Motor neuron (in vitro differentiated cells): ENCODE data around the gene RER1. TPM values are rescaled to one million over a fixed set of nuclear protein-coding genes. Genes with fewer than 3 reads are reported as not detected.

ENCODE experiments used
- ATAC-seq, 8 experiments: fragments of 200-7000 bp; cut with Tn5 transposase; replicated peaks in 6 of 8; 2 replicates each; pipeline ENCODE4 v1.8.0; 2021; ENCODE audit warnings: mild to moderate bottlenecking in 8 of 8, moderate library complexity in 8 of 8
- H3K27ac ChIP-seq, 2 donors: fragments of 250-450 bp; sonication (Bioruptor Pico); 2 replicates each; pipeline ENCODE4 v1.9.0; 2021; ENCODE audit warnings: antibody characterized with exemption in 2 of 2, mild to moderate bottlenecking in 2 of 2, moderate library complexity in 1 of 2
- H3K4me1 ChIP-seq, 2 donors: fragments of 250-450 bp; sonication (Bioruptor Pico); replicated peaks in 1 of 2; 2 replicates each; pipeline ENCODE4 v1.6.1; 2021; ENCODE audit warnings: antibody characterized with exemption in 2 of 2, mild to moderate bottlenecking in 2 of 2, moderate library complexity in 1 of 2
- H3K4me3 ChIP-seq, 5 donors: fragments of 250-450 bp; sonication (Bioruptor Pico); 2 replicates each; pipeline ENCODE4 v1.9.0; 2021; ENCODE audit warnings: antibody characterized with exemption in 5 of 5, mild to moderate bottlenecking in 5 of 5, moderate library complexity in 4 of 5
- WGBS, 10 experiments: fragments of 450-650 bp; shearing (Covaris generic); methylation state at CpG; one replicate each; pipeline ENCODE4 v1.0.0; 2022; 5-methylcytosine and 5-hydroxymethylcytosine counted together
- in situ Hi-C, 9 experiments: fragments of 400-800 bp; cut with MboI; loops; one replicate each; pipeline ENCODE4 v1.15.0; 2021; ENCODE audit warnings: low sequenced_read_pairs in 9 of 9, low pct_unique_long_range_greater_than_20kb in 2 of 9; ENCODE audit not compliant: unreplicated experiment in 9 of 9
- total RNA-seq, 8 experiments: library from RNA; unstranded; fragments of 300-600 nt; gene quantifications; 2 replicates each; pipeline versions ENCODE4 v1.2.3 to v1.2.4, GENCODE V29; 2022

RER1 gene
- total RNA-seq, 8 experiments from 2014 or later, result 57.8 to 165 (median 86.4) TPM

GRCh38 chr1:2452201-2452931, 60.7 kb downstream of the RER1 start:
- H3K27ac ChIP-seq, result peak overlapping the region; percentile 20 to 53
- in situ Hi-C loops, result no loop called here

GRCh38 chr1:2452932-2453315, 61.3 kb downstream of the RER1 start:
- ATAC-seq, result no peak
- Histone ChIP-seq H3K4me3 (no peak overlapping the region), H3K27ac (peak overlapping the region in 1 of 2 donors; percentile 53), H3K4me1 (peaks cover 49 to 59% of the 10 kb centered on the region in 2 donors)
- WGBS, 10 experiments, result 80 to 94% (median 86%) methylated on average over 2 to 4 of the region's 19 CpGs; no CpG with 5 or more reads in 7 of the 10 experiments
- in situ Hi-C loops, result no loop called here

More at GRCh38 chr1:2452201-2452931, 60.7 kb downstream of the RER1 start:
- Histone ChIP-seq H3K4me1 (peaks cover 54 to 65% of the 10 kb centered on the region in 2 donors), H3K4me3 (no peak overlapping the region)
- WGBS, 10 experiments, result 0 to 86% (median 55%) methylated on average over 1 to 14 of the region's 21 CpGs; no CpG with 5 or more reads in 5 of the 10 experiments
- ATAC-seq, result peak; percentile 16 to 67 (median 62)

GRCh38 chr1:2454227-2454626, 62.6 kb downstream of the RER1 start:
- no peak overlapping the region for H3K4me3 ChIP-seq
- WGBS, 10 experiments, result 60 to 92% (median 81%) methylated on average over 1 to 5 of the region's 10 CpGs; no CpG with 5 or more reads in 7 of the 10 experiments
- no peak overlapping the region for H3K27ac ChIP-seq
- H3K4me1 ChIP-seq, result peaks cover 44 to 55% of the 10 kb centered on the region in 2 donors
- in situ Hi-C loops, result no loop called here
- no peak for ATAC-seq

Other genes starting within 250 kb of the RER1 start
- 10 to 100 TPM in 7 of 8 experiments, 1 to 10 TPM in 1; 8.9 to 50.6 (median 25.5) TPM for gene FAAP20, start 197.1 kb upstream of the RER1 start, total RNA-seq
- gene SKI, start 163.5 kb upstream of the RER1 start, total RNA-seq, result 10 to 100 TPM in 7 of 8 experiments, 1 to 10 TPM in 1; 5.0 to 36.8 (median 22.6) TPM
- 10 to 100 TPM; 13.5 to 28.6 (median 21.8) TPM for gene MORN1, start 287 bp upstream of the RER1 start, total RNA-seq
- 10 to 100 TPM; 11.3 to 27.8 (median 20.9) TPM for gene PEX10, start 20.7 kb downstream of the RER1 start, total RNA-seq
- 1 to 10 TPM in 7 of 8 experiments, under 1 TPM in 1; 0.51 to 7.4 (median 4.9) TPM for gene PLCH2, start 84.4 kb downstream of the RER1 start, total RNA-seq
- gene PANK4, start 134.8 kb downstream of the RER1 start, total RNA-seq, result 10 to 100 TPM; 24.9 to 44.0 (median 37.3) TPM
- 100 to 1,000 TPM in 1 of 8 experiments, 10 to 100 TPM in 3, under 1 TPM in 2, not detected in 2; 0.71 to 238 (median 36.3) TPM for gene HES5, start 138.4 kb downstream of the RER1 start, total RNA-seq
- 10 to 100 TPM in 3 of 8 experiments, 1 to 10 TPM in 3, under 1 TPM in 2; 0.22 to 48.5 (median 3.2) TPM for gene TNFRSF14, start 164.5 kb downstream of the RER1 start, total RNA-seq
- gene PRXL2B, start 194.9 kb downstream of the RER1 start, total RNA-seq, result 10 to 100 TPM in 7 of 8 experiments, 1 to 10 TPM in 1; 9.7 to 33.4 (median 18.6) TPM
- 1 to 10 TPM in 3 of 8 experiments, under 1 TPM in 2, not detected in 3; 0.71 to 3.2 (median 1.1) TPM for gene MMEL1, start 241.2 kb downstream of the RER1 start, total RNA-seq